Endothelial cell of umbilical vein (primary cell): ENCODE measurements around the gene COPS9. TPM values are rescaled to one million over a fixed set of nuclear protein-coding genes. Genes with fewer than 3 reads are reported as not detected.

ENCODE experiments used
- BruUV-seq: library from RNA; stranded (reverse); fragments of 400-500 nt; replicated peaks from 2 replicates; lab custom pipeline; 2021; lab: Mats Ljungman, UMichigan
- CTCF ChIA-PET: fragments of 300-600, 350-600 bp; sonication (Branson Sonifier 250); formaldehyde crosslinking; loops from one replicate; lab custom pipeline; 2021; ENCODE audit warnings: antibody characterized with exemption, inconsistent platforms; lab: Charles Lee
- POLR2A ChIA-PET: fragments of 300-600, 350-600 bp; sonication (Branson Sonifier 250); formaldehyde crosslinking; loops from one replicate; lab custom pipeline; 2021; ENCODE audit warnings: antibody characterized with exemption, inconsistent platforms; lab: Charles Lee
- DNase-seq: peaks from one replicate; pipeline ENCODE4 v3.0.0-alpha.2; 2011; ENCODE audit warnings: low read depth, low spot score
- FAIRE-seq: peaks from 2 replicates; lab custom pipeline; 2011; peaks lifted over from hg19 to GRCh38; lab: Jason Lieb, UNC
- H2AFZ ChIP-seq: 2 replicates; pipeline ENCODE4 v1.6.0; 2012; ENCODE audit warnings: low read depth, low read length, control low read depth, inconsistent platforms
- H3K27ac ChIP-seq: 2 replicates; pipeline ENCODE4 v1.5.1; 2011; ENCODE audit warnings: low read depth, mild to moderate bottlenecking, control low read depth, low read length, moderate library complexity; ENCODE audit not compliant: insufficient read depth
- H3K27me3 ChIP-seq, 2 experiments: 2 replicates each; pipeline versions ENCODE4 v1.6.0 to v1.6.1; 2011; ENCODE audit warnings: low read length in 2 of 2, mixed read lengths in 1 of 2; ENCODE audit not compliant: control insufficient read depth in 2 of 2, insufficient read depth in 2 of 2
- H3K36me3 ChIP-seq, 2 experiments: 2 replicates in 1 of 2; 3 replicates in 1 of 2; pipeline ENCODE4 v1.5.1; 2011; ENCODE audit warnings: low read length in 2 of 2, mild to moderate bottlenecking in 1 of 2, moderate library complexity in 1 of 2; ENCODE audit not compliant: control insufficient read depth in 2 of 2, insufficient read depth in 2 of 2; ENCODE audit errors: extremely low read depth in 1 of 2
- H3K4me1 ChIP-seq: 3 replicates; pipeline ENCODE4 v1.5.1; 2011; ENCODE audit warnings: mild to moderate bottlenecking, low read length; ENCODE audit not compliant: control insufficient read depth, insufficient read depth; ENCODE audit errors: extremely low read depth
- H3K4me2 ChIP-seq: 2 replicates; pipeline ENCODE4 v1.6.1; 2011; ENCODE audit warnings: low read length, control low read depth, mixed read lengths; ENCODE audit not compliant: insufficient read depth
- H3K4me3 ChIP-seq, 3 experiments: fragments of 200-600 bp in 1 of 3; sonication (generic), shearing (Covaris generic) in 1 of 3; replicated peaks in 1 of 3; 2 replicates each; pipeline ENCODE4 v1.5.1; 2011 to 2016; ENCODE audit warnings: control low read depth in 3 of 3, low read length in 3 of 3, mild to moderate bottlenecking in 2 of 3, inconsistent platforms in 1 of 3, low read depth in 1 of 3, moderate library complexity in 1 of 3; ENCODE audit not compliant: insufficient read depth in 1 of 3
- H3K79me2 ChIP-seq: 2 replicates; pipeline ENCODE4 v1.6.0; 2012; ENCODE audit warnings: low read length, inconsistent platforms; ENCODE audit not compliant: control insufficient read depth, insufficient read depth
- H3K9ac ChIP-seq: replicated peaks from 2 replicates; pipeline ENCODE3; 2011; ENCODE audit warnings: low read length, control low read depth; ENCODE audit not compliant: insufficient read depth; ENCODE audit errors: extremely low read depth
- H3K9me1 ChIP-seq: replicated peaks from 3 replicates; pipeline ENCODE4 v1.6.0; 2011; ENCODE audit warnings: mild to moderate bottlenecking, low read length; ENCODE audit not compliant: control insufficient read depth, insufficient read depth; ENCODE audit errors: extremely low read depth
- H3K9me3 ChIP-seq: replicated peaks from 2 replicates; pipeline ENCODE4 v1.5.1; 2012; ENCODE audit warnings: low read length, inconsistent platforms; ENCODE audit not compliant: control insufficient read depth, insufficient read depth
- H4K20me1 ChIP-seq: replicated peaks from 2 replicates; pipeline ENCODE3; 2011; ENCODE audit warnings: mild to moderate bottlenecking, low read length; ENCODE audit not compliant: control insufficient read depth, insufficient read depth; ENCODE audit errors: extremely low read depth
- EZH2 ChIP-seq: IDR thresholded peaks from 2 replicates; pipeline ENCODE4 v1.6.1; 2012; ENCODE audit warnings: borderline replicate concordance, low read depth, mild to moderate bottlenecking, moderate library complexity, low read length, inconsistent platforms; ENCODE audit not compliant: severe bottlenecking
- FOS ChIP-seq: IDR thresholded peaks from 2 replicates; pipeline ENCODE4 v1.6.1; 2011; ENCODE audit warnings: mild to moderate bottlenecking, low read length, moderate library complexity, borderline replicate concordance; ENCODE audit not compliant: insufficient read depth
- GATA2 ChIP-seq: IDR thresholded peaks from 2 replicates; pipeline ENCODE4 v1.7.0; 2011; ENCODE audit warnings: low read depth, mild to moderate bottlenecking, moderate library complexity, mixed read lengths, low read length; ENCODE audit not compliant: insufficient read length, insufficient read depth
- JUN ChIP-seq: IDR thresholded peaks from 2 replicates; pipeline ENCODE4 v1.6.1; 2011; ENCODE audit warnings: borderline replicate concordance, low read depth; ENCODE audit not compliant: insufficient read length, insufficient read depth
- MAX ChIP-seq: IDR thresholded peaks from 2 replicates; pipeline ENCODE4 v1.6.1; 2011; ENCODE audit not compliant: insufficient read depth, insufficient read length
- MYC ChIP-seq: IDR thresholded peaks from one replicate; pipeline ENCODE4 v1.6.1; 2011; ENCODE audit warnings: mild to moderate bottlenecking, low read depth, low read length
- POLR2A ChIP-seq: IDR thresholded peaks from 2 replicates; pipeline ENCODE4 v1.6.1; 2012; ENCODE audit warnings: low read depth, mild to moderate bottlenecking, control low read depth, low read length
- POLR2AphosphoS5 ChIP-seq: IDR thresholded peaks from 2 replicates; pipeline ENCODE4 v1.6.1; 2012; ENCODE audit warnings: low read depth, mild to moderate bottlenecking, control low read depth, low read length, moderate library complexity; ENCODE audit not compliant: insufficient read depth
- dilution Hi-C: fragments of 300-500 bp; cut with MboI; formaldehyde crosslinking; loops from one replicate; pipeline ENCODE4 v1.15.0; 2019; ENCODE audit warnings: low sequenced_read_pairs; ENCODE audit not compliant: extremely low pct_ligation_motif_present
- intact Hi-C: fragments of 100-400 bp; cut with micrococcal nuclease; formaldehyde crosslinking; loops from one replicate; pipeline ENCODE4 v1.10.0; 2022
- polyA plus RNA-seq, 4 experiments: library from polyadenylated mRNA; depleted of rRNA in 3 of 4; stranded (reverse) in 3 of 4; unstranded in 1 of 4; fragments of >200 nt; gene quantifications; 2 replicates each; pipeline versions ENCODE4 v1.2.1 to v1.2.3, GENCODE V29; 2011 to 2012; ENCODE audit warnings: missing spikeins in 1 of 4
- total RNA-seq: library from RNA; stranded (reverse); gene quantifications from 2 replicates; pipeline ENCODE4 v1.2.3, GENCODE V29; 2021
- TF ChIP-seq, protein P1 (sequence below), 2 donors: IDR thresholded peaks; 1 replicate in 1 of 2; 2 replicates in 1 of 2; pipeline ENCODE4 v1.5.1; 2011; ENCODE audit warnings: low read length in 2 of 2, mild to moderate bottlenecking in 2 of 2, moderate library complexity in 2 of 2, control low read depth in 1 of 2, inconsistent platforms in 1 of 2, low read depth in 1 of 2; ENCODE audit not compliant: insufficient read depth in 1 of 2; ENCODE audit errors: extremely low read depth in 1 of 2

The COPS9 gene
- total and polyA plus RNA-seq, 2 donors (not counting 3 experiments of a cell fraction or from before 2014, with no cell fraction given): 196 to 361 TPM

GRCh38 chr2:240151477-240152031 is 15.4 kb upstream of the COPS9 start:
- no TSS peak for BruUV-seq
- Histone ChIP-seq H4K20me1 (no peaks in the 10 kb centered on the region), H3K9me1 (no peaks in the 10 kb centered on the region), H3K27ac (no peak overlapping the region), H3K4me2 (no peak overlapping the region), H3K4me3 (no peak overlapping the region), H3K9ac (no peak overlapping the region), H3K4me1 (no peaks in the 10 kb centered on the region), H3K27me3 (no peaks in the 10 kb centered on the region), H3K36me3 (no peaks in the 10 kb centered on the region), H2AFZ (no peak overlapping the region), H3K9me3 (no peaks in the 10 kb centered on the region), H3K79me2 (no peaks in the 10 kb centered on the region)
- intact Hi-C loops: no loop called here
- FAIRE-seq (no peak), DNase-seq (no peak)
- TF ChIP-seq POLR2AphosphoS5 (no peak), POLR2A (no peak), GATA2 (no peak), MAX (no peak), JUN (no peak), MYC (no peak), EZH2 (no peak), FOS (no peak)
- TF ChIP-seq, protein P1, sequence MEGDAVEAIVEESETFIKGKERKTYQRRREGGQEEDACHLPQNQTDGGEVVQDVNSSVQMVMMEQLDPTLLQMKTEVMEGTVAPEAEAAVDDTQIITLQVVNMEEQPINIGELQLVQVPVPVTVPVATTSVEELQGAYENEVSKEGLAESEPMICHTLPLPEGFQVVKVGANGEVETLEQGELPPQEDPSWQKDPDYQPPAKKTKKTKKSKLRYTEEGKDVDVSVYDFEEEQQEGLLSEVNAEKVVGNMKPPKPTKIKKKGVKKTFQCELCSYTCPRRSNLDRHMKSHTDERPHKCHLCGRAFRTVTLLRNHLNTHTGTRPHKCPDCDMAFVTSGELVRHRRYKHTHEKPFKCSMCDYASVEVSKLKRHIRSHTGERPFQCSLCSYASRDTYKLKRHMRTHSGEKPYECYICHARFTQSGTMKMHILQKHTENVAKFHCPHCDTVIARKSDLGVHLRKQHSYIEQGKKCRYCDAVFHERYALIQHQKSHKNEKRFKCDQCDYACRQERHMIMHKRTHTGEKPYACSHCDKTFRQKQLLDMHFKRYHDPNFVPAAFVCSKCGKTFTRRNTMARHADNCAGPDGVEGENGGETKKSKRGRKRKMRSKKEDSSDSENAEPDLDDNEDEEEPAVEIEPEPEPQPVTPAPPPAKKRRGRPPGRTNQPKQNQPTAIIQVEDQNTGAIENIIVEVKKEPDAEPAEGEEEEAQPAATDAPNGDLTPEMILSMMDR (IDR thresholded peaks at IDR 0.05; ENCODE audit: extremely low read depth in 1 of 2, insufficient read depth in 1 of 2, low read depth in 1 of 2, low read length in 2 of 2): no peak
- ChIA-PET CTCF (interaction anchor here (0.7 to 2.2 kb wide), 5 partner anchors 8 to 90 kb away, joined by 3 to 6 read pairs (median 5); no protein-coding TSS in a partner anchor), POLR2A (no interaction called here)
- dilution Hi-C loops: no loop called here
